Trophoblast cell (in vitro differentiated cells and primary cell): Measurements from ENCODE around the gene RASSF4.

Source experiments
- DNase-seq, 2 donors: peaks; one replicate each; pipeline ENCODE4 v3.0.0-alpha.2; 2016
- H2AFZ ChIP-seq: 2 replicates; pipeline ENCODE4 v1.6.1; 2013; ENCODE audit warnings: low read length, moderate library complexity, mild to moderate bottlenecking; ENCODE audit not compliant: insufficient read depth, poor library complexity
- H2AK5ac ChIP-seq: 2 replicates; pipeline ENCODE4 v1.6.1; 2013; ENCODE audit warnings: mild to moderate bottlenecking, low read length
- H2BK120ac ChIP-seq: 2 replicates; pipeline ENCODE4 v1.6.1; 2013; ENCODE audit warnings: low read length, mild to moderate bottlenecking, moderate library complexity; ENCODE audit not compliant: insufficient read depth, poor library complexity
- H2BK12ac ChIP-seq: 2 replicates; pipeline ENCODE4 v1.6.1; 2013; ENCODE audit warnings: mild to moderate bottlenecking, low read length, moderate library complexity
- H2BK5ac ChIP-seq: 2 replicates; pipeline ENCODE4 v1.6.1; 2013; ENCODE audit warnings: low read length, low read depth, moderate library complexity, mild to moderate bottlenecking; ENCODE audit not compliant: poor library complexity
- H3K14ac ChIP-seq: 2 replicates; pipeline ENCODE4 v1.6.1; 2013; ENCODE audit warnings: mild to moderate bottlenecking, low read length
- H3K18ac ChIP-seq: 2 replicates; pipeline ENCODE4 v1.6.1; 2013; ENCODE audit warnings: mild to moderate bottlenecking, low read length
- H3K23ac ChIP-seq: 2 replicates; pipeline ENCODE4 v1.6.1; 2013; ENCODE audit warnings: low read length
- H3K27ac ChIP-seq: 2 replicates; pipeline ENCODE4 v1.5.1; 2013; ENCODE audit warnings: low read depth, mild to moderate bottlenecking, inconsistent platforms, low read length, moderate library complexity
- H3K27me3 ChIP-seq: 2 replicates; pipeline ENCODE4 v1.6.1; 2013; ENCODE audit warnings: inconsistent platforms, mild to moderate bottlenecking, low read length, moderate library complexity; ENCODE audit not compliant: insufficient read depth
- H3K36me3 ChIP-seq, 2 experiments: 1 replicate in 1 of 2; 2 replicates in 1 of 2; pipeline ENCODE4 v1.6.1; 2013; ENCODE audit warnings: low read length in 2 of 2, mild to moderate bottlenecking in 2 of 2, moderate library complexity in 1 of 2; ENCODE audit not compliant: insufficient read depth in 2 of 2, control insufficient read depth in 1 of 2
- H3K4ac ChIP-seq: 2 replicates; pipeline ENCODE4 v1.6.1; 2013; ENCODE audit warnings: low read depth, mild to moderate bottlenecking, low read length, moderate library complexity
- H3K4me1 ChIP-seq, 2 experiments: 1 replicate in 1 of 2; 2 replicates in 1 of 2; pipeline ENCODE4 v1.6.1; 2013; ENCODE audit warnings: low read length in 2 of 2, mild to moderate bottlenecking in 2 of 2, moderate library complexity in 1 of 2; ENCODE audit not compliant: insufficient read depth in 2 of 2, control insufficient read depth in 1 of 2
- H3K4me2 ChIP-seq: 2 replicates; pipeline ENCODE4 v1.6.1; 2013; ENCODE audit warnings: inconsistent platforms, mild to moderate bottlenecking, low read length, moderate library complexity
- H3K4me3 ChIP-seq: 2 replicates; pipeline ENCODE4 v1.5.1; 2013; ENCODE audit warnings: mild to moderate bottlenecking, low read depth, low read length, inconsistent platforms
- H3K79me1 ChIP-seq: one replicate; pipeline ENCODE4 v1.6.1; 2013; ENCODE audit warnings: low read length
- H3K79me2 ChIP-seq: 2 replicates; pipeline ENCODE4 v1.6.1; 2013; ENCODE audit warnings: low read length, mild to moderate bottlenecking; ENCODE audit not compliant: control insufficient read depth, insufficient read depth, poor library complexity
- H3K9ac ChIP-seq: 2 replicates; pipeline ENCODE4 v1.6.1; 2013; ENCODE audit warnings: mild to moderate bottlenecking, low read length
- H3K9me3 ChIP-seq: 2 replicates; pipeline ENCODE4 v1.6.1; 2013; ENCODE audit warnings: low read depth, mild to moderate bottlenecking, control low read depth, inconsistent platforms, low read length; ENCODE audit not compliant: insufficient read depth
- H4K12ac ChIP-seq: 2 replicates; pipeline ENCODE4 v1.6.1; 2013; ENCODE audit warnings: low read depth, mild to moderate bottlenecking, low read length, moderate library complexity
- H4K8ac ChIP-seq: 2 replicates; pipeline ENCODE4 v1.6.1; 2013; ENCODE audit warnings: low read depth, mild to moderate bottlenecking, low read length, moderate library complexity
- H4K91ac ChIP-seq: one replicate; pipeline ENCODE4 v1.6.1; 2013; ENCODE audit warnings: low read depth, mild to moderate bottlenecking, low read length, moderate library complexity
- WGBS: extraction: QIAGEN DNeasy Blood & Tissue Kit; methylation state at CpG from one replicate; pipeline ENCODE4 v1.1.7; 2013; ENCODE audit warnings: missing lambda C conversion rate; ENCODE audit not compliant: insufficient read length, insufficient coverage; ENCODE audit errors: extremely low coverage; 5-methylcytosine and 5-hydroxymethylcytosine counted together

The RASSF4 gene

DNA sequence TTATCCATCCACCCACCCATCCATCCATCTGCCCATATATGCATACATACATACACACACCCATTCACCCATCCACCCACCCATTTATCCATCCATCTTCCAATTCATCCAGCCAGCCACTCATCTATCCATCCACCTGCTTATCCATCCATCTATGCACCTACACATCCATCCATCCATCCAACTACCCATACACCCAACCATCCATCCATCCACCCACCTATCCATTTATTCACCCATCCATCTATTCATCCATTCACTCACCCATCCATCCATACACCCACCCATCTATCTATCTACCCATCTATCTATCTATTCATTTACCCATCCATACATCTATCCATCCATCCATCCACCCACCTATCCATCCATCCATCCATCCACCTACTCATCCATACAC lies 31.1 kb upstream of the RASSF4 start:
- DNase-seq, result no peak
- Histone ChIP-seq H3K79me2 (no peaks in the 10 kb centered on the region), H3K27me3 (no peaks in the 10 kb centered on the region), H2BK5ac (no peak overlapping the region), H2AK5ac (no peak overlapping the region), H3K9me3 (peaks cover 5% of the 10 kb centered on the region), H3K27ac (no peak overlapping the region), H3K14ac (no peak overlapping the region), H4K91ac (no peak overlapping the region), H2BK12ac (no peak overlapping the region), H4K8ac (no peak overlapping the region), H3K4ac (no peak overlapping the region), H3K36me3 (no peaks in the 10 kb centered on the region), H3K4me2 (no peak overlapping the region), H3K4me3 (no peak overlapping the region), H2BK120ac (no peak overlapping the region), H3K9ac (no peak overlapping the region), H3K18ac (no peak overlapping the region), H3K23ac (no peak overlapping the region), H2AFZ (no peak overlapping the region), H3K79me1 (peaks cover 5% of the 10 kb centered on the region), H4K12ac (no peak overlapping the region), H3K4me1 (peaks cover 5 to 11% of the 10 kb centered on the region in 2 experiments)

DNA sequence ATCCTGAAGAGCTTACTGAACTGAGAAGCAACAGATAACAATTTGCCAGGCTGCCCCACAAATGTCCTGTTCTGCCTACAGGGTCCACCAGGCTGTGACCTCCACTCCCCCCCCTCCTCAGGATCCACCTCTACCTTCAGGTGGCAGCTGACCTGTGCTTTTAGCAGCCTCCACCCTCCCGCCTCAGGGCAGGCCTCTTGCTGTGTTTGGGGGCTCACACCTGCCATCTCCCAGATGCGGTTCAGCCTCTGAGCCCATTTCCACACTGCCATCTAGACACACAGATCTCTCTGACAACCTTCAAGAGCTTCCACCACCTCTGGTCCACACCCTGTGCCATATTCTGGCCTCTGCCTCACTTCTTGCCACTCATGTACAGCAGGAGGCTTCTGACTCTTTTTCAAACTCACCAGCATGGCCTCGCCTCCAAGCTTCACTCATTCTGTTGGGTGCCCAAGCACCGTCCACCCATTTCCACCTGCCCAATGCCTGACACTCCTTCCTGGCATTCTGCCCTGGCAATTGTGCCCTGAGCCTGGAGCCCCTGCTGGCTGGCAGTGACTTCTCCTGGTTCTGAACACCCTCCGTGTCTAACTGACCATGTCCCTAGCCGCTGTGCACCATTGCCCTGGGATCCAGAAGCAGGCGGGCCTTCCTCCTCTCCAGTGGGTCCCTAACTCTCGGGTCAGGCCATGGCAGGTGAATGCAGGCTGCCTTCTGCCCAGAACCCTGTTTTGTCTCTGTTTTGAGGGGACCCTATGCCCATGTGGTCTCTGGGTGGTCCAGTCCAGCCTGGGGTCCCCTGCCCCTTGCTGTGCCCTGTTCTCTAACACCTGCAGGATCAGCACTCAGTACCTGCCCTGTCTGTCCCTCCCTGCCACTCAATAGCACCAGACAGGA lies 30.0 kb upstream of the RASSF4 start:
- no peaks in the 10 kb centered on the region for H3K79me2 ChIP-seq
- no CpG with 5 or more reads among the region's 8 CpGs for WGBS

DNA sequence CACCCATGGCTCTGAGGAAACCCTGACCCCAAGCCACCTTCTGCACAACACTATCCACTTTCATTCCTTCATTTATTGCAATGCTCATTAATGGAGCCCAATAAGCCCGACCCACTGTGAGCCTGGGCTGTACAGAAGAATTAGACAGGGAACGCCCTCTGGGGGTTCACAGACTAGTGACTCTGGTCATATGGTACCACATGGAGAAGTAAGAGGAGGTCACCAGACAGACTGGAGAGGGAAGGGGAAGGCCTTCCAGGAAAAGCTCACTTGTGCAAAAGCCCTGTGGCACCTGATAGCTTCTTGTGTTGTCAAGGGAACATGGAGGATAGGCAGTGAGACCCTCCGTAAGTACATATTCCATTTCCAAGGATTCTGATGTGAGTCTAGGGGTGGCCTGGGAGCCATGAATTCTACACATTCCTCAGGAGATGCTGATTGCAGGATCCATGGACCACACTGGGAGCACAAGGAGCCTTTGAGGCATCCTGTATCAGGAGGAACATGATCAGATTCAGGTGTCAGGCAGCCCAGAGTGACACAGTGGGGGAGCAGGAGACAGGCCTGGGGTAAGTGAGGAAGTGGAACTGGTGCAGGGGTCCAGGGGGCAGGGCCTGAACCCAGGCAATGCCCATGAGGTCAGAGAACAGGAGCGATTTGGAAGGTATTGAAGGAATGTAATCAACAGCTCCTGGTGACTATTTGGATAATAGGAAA lies 28.5 kb upstream of the RASSF4 start:
- WGBS, result no CpG with 5 or more reads among the region's 4 CpGs

More for the DNA sequence above, 30.0 kb upstream of the RASSF4 start:
- Histone ChIP-seq H3K27ac (no peak overlapping the region), H3K18ac (no peak overlapping the region), H3K9me3 (peaks cover 5% of the 10 kb centered on the region), H2BK5ac (no peak overlapping the region), H3K4me3 (no peak overlapping the region), H2BK12ac (no peak overlapping the region), H4K91ac (no peak overlapping the region), H3K23ac (no peak overlapping the region), H2BK120ac (no peak overlapping the region), H4K8ac (no peak overlapping the region), H3K36me3 (no peaks in the 10 kb centered on the region), H4K12ac (no peak overlapping the region), H3K4ac (no peak overlapping the region), H3K4me1 (peaks cover 17 to 22% of the 10 kb centered on the region in 2 experiments), H3K9ac (no peak overlapping the region), H3K27me3 (no peaks in the 10 kb centered on the region), H3K79me1 (peaks cover 12% of the 10 kb centered on the region), H2AFZ (no peak overlapping the region), H3K14ac (no peak overlapping the region), H2AK5ac (no peak overlapping the region), H3K4me2 (no peak overlapping the region)
- DNase-seq, result no peak

DNA sequence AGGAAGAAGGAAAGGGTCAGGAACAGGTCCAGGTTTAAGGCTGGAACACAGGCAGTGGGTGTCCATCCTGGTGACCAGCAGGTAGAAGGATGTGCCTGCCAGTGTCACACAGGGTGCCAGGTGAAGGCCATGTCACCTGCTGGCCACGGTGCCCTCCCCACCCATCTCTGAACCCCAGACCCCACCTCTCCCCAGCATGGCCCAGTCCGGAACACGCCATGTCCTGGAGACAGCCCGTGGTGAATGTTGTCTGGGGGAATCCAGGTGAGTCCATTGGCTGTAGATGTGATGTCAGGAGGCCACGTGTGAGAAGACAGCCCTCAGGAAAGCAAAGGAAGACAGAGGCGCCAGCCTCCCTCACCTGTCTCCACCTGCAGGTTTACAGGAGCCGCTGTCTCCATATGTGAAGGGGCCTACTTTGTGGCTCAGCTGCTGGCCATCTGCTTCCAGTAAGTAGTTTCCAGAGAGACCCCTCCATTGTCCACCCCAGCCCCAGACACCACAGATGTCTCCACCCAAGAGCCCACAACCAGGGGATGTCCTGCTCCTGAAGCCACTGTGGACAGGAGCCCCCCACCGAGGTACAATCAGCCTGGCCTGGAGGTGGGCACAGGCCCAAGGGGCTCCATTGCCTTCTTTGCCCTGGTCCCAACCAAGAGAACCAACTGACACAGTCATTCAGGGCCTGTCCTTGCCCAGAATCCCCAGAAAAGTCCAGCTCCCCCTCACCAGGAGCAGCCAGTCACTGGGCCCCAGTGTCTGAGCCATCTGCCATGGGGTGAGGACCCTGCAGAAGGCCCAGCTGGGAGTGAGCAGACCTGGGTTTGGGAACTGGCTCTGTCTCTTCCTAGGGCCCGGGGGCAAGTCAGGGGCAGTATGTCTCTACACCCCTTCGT lies 27.7 kb upstream of the RASSF4 start:
- Histone ChIP-seq H3K4me2 (no peak overlapping the region), H2AK5ac (peak overlapping the region; percentile 38), H4K91ac (peak overlapping the region; percentile 28), H3K79me1 (peaks cover 23% of the 10 kb centered on the region), H3K9me3 (peaks cover 5% of the 10 kb centered on the region), H4K12ac (no peak overlapping the region), H2BK120ac (peak overlapping the region; percentile 6), H3K36me3 (no peaks in the 10 kb centered on the region), H2BK12ac (peak overlapping the region; percentile 58), H2BK5ac (no peak overlapping the region), H3K4me1 (peaks cover 25 to 35% of the 10 kb centered on the region in 2 experiments), H3K9ac (no peak overlapping the region), H2AFZ (no peak overlapping the region), H3K18ac (no peak overlapping the region), H3K4ac (no peak overlapping the region), H3K23ac (no peak overlapping the region), H3K27ac (no peak overlapping the region), H3K27me3 (no peaks in the 10 kb centered on the region), H3K14ac (peak overlapping the region; percentile 12), H3K79me2 (peaks cover 2% of the 10 kb centered on the region), H4K8ac (no peak overlapping the region), H3K4me3 (no peak overlapping the region)
- no CpG with 5 or more reads among the region's 10 CpGs for WGBS
- no peak for DNase-seq

More for the DNA sequence above, 28.5 kb upstream of the RASSF4 start:
- Histone ChIP-seq H4K8ac (no peak overlapping the region), H4K12ac (no peak overlapping the region), H3K9me3 (peaks cover 5% of the 10 kb centered on the region), H3K23ac (no peak overlapping the region), H3K18ac (no peak overlapping the region), H2BK5ac (no peak overlapping the region), H4K91ac (no peak overlapping the region), H2BK12ac (no peak overlapping the region), H2BK120ac (no peak overlapping the region), H3K27me3 (no peaks in the 10 kb centered on the region), H3K36me3 (no peaks in the 10 kb centered on the region), H3K79me1 (peaks cover 21% of the 10 kb centered on the region), H3K14ac (no peak overlapping the region), H3K79me2 (peaks cover 2% of the 10 kb centered on the region), H2AK5ac (no peak overlapping the region), H3K4me3 (no peak overlapping the region), H3K9ac (no peak overlapping the region), H3K27ac (no peak overlapping the region), H3K4me2 (no peak overlapping the region), H2AFZ (no peak overlapping the region), H3K4me1 (peaks cover 25 to 35% of the 10 kb centered on the region in 2 experiments), H3K4ac (no peak overlapping the region)
- DNase-seq, result no peak
